HepG2 (cell line): ENCODE measurements around the gene RBMS2. TPM values are rescaled to one million over a fixed set of nuclear protein-coding genes. Genes with fewer than 3 reads are reported as not detected.

ENCODE experiments used
- CREB1 ChIP-seq, 2 experiments: fragments of 450-650 bp in 1 of 2; IDR thresholded peaks; 2 replicates each; pipeline ENCODE4 v1.6.1; 2016 to 2017; ENCODE audit warnings: control low read depth in 1 of 2, mild to moderate bottlenecking in 1 of 2, missing compliant biosample characterization in 1 of 2, missing genetic modification characterization in 1 of 2
- E2F2 ChIP-seq: sonication (generic); formaldehyde crosslinking; IDR thresholded peaks from 2 replicates; pipeline ENCODE4 v1.4.0; 2020; ENCODE audit warnings: missing genetic modification reagents, borderline replicate concordance
- HDAC1 ChIP-seq: sonication (generic); formaldehyde crosslinking; IDR thresholded peaks from 2 replicates; pipeline ENCODE4 v1.5.1; 2020; ENCODE audit warnings: mild to moderate bottlenecking, missing genetic modification reagents
- IKZF5 ChIP-seq: IDR thresholded peaks from 2 replicates; pipeline ENCODE4 v1.6.1; 2018; ENCODE audit warnings: missing genetic modification reagents, mild to moderate bottlenecking, missing compliant biosample characterization
- NCOA5 ChIP-seq: sonication (generic); formaldehyde crosslinking; IDR thresholded peaks from 2 replicates; pipeline ENCODE4 v1.4.0; 2020; ENCODE audit warnings: missing genetic modification reagents
- NFE2 ChIP-seq: sonication (generic); formaldehyde crosslinking; IDR thresholded peaks from 2 replicates; pipeline ENCODE4 v1.4.0; 2020; ENCODE audit warnings: missing genetic modification reagents
- PAXIP1 ChIP-seq: sonication (generic); formaldehyde crosslinking; conservative IDR thresholded peaks from 2 replicates; pipeline ENCODE4 v1.4.0; 2020; ENCODE audit warnings: mild to moderate bottlenecking, missing genetic modification reagents, moderate library complexity
- YEATS2 ChIP-seq: sonication (generic); formaldehyde crosslinking; IDR thresholded peaks from 2 replicates; pipeline ENCODE4 v1.4.0; 2020; ENCODE audit warnings: missing genetic modification reagents, borderline replicate concordance
- ZBTB3 ChIP-seq: sonication (generic); formaldehyde crosslinking; IDR thresholded peaks from 2 replicates; pipeline ENCODE4 v1.4.0; 2020; ENCODE audit warnings: low read depth, mild to moderate bottlenecking, moderate library complexity, missing genetic modification reagents, borderline replicate concordance
- ZBTB38 ChIP-seq: sonication (generic); formaldehyde crosslinking; IDR thresholded peaks from 2 replicates; pipeline ENCODE4 v1.5.1; 2020; ENCODE audit warnings: mild to moderate bottlenecking, missing genetic modification reagents
- ZNF441 ChIP-seq: sonication (generic); formaldehyde crosslinking; IDR thresholded peaks from 2 replicates; pipeline ENCODE4 v1.7.0; 2021; ENCODE audit warnings: missing genetic modification reagents, borderline replicate concordance
- ZNF563 ChIP-seq: sonication (generic); formaldehyde crosslinking; IDR thresholded peaks from 2 replicates; pipeline ENCODE4 v1.8.0; 2022; ENCODE audit warnings: mild to moderate bottlenecking, moderate library complexity, missing genetic modification reagents
- polyA plus RNA-seq, 8 experiments: library from polyadenylated mRNA; depleted of rRNA in 3 of 8; stranded (reverse) in 7 of 8; unstranded in 1 of 8; fragments of >200 nt; fragmentation: Illumina TruSeq in 4 of 8; extraction: Trizol in 4 of 8; gene quantifications; 2 replicates each; pipeline versions ENCODE4 v1.2.1 to v1.2.3, GENCODE V29; 2011 to 2016; ENCODE audit warnings: low read depth in 4 of 8, missing spikeins in 1 of 8, mixed read lengths in 1 of 8; ENCODE audit not compliant: insufficient read depth in 1 of 8
- total RNA-seq, 5 experiments: library from RNA; depleted of rRNA; stranded (reverse); fragments of >200 nt; fragmentation: Illumina TruSeq; extraction: Trizol; gene quantifications; 2 replicates each; pipeline ENCODE4 v1.2.3, GENCODE V29; 2016; ENCODE audit warnings: low read depth in 1 of 5

Gene RBMS2
- total and polyA plus RNA-seq, 2 of the 13 experiments (the other 11 are each of a cell fraction or from before 2014, with no cell fraction given) = 0.53 to 7.4 TPM

- TF ChIP-seq PAXIP1 (CRISPR knock-in tag) = peak; percentile 46; the same call in 1 of the 2 replicates
- TF ChIP-seq ZNF563 = no peak
- no peak for TF ChIP-seq HDAC1 (CRISPR knock-in tag)
- no peak for TF ChIP-seq IKZF5
- TF ChIP-seq CREB1 (IDR thresholded peaks at IDR 0.05) = no peak
- peak; percentile 68 for TF ChIP-seq CREB1 (CRISPR knock-in tag; IDR thresholded peaks at IDR 0.05)
- TF ChIP-seq NFE2 (CRISPR knock-in tag) = no peak
- no peak for TF ChIP-seq NCOA5 (CRISPR knock-in tag)
- TF ChIP-seq ZBTB3 (CRISPR knock-in tag) = no peak
- no peak for TF ChIP-seq ZNF441 (CRISPR knock-in tag)
- no peak for TF ChIP-seq E2F2 (CRISPR knock-in tag)
- TF ChIP-seq YEATS2 = 0 out of 2 replicates have a peak, but pooled peaks have one; percentile 26
- TF ChIP-seq ZBTB38 (CRISPR knock-in tag) = no peak
Measured at GRCh38 chr12:56476972-56477432, 44.6 kb upstream of the RBMS2 start (continued).
